Smooth muscle cell (in vitro differentiated cells): ENCODE results near the gene GFRA4. TPM values are rescaled to one million over a fixed set of nuclear protein-coding genes. Genes with fewer than 3 reads are reported as not detected.

Source experiments
- DNase-seq: peaks from one replicate; lab custom pipeline; 2025; ENCODE audit not compliant: unreplicated experiment; lab: John Stamatoyannopoulos, UW
- H2AFZ ChIP-seq: fragments of 200-600 bp; sonication (generic); 2 replicates; pipeline ENCODE4 v1.6.0; 2016; ENCODE audit warnings: antibody characterized with exemption, low read depth, mild to moderate bottlenecking
- H3F3A ChIP-seq: fragments of 200-600 bp; sonication (generic); 2 replicates; pipeline ENCODE4 v1.6.0; 2017; ENCODE audit warnings: antibody characterized with exemption, low read depth
- H3K27ac ChIP-seq: fragments of 200-600 bp; sonication (generic); 2 replicates; pipeline ENCODE4 v1.5.1; 2016; ENCODE audit warnings: low read depth, mild to moderate bottlenecking
- H3K27me3 ChIP-seq: fragments of 200-600 bp; sonication (generic); 2 replicates; pipeline ENCODE4 v1.6.1; 2016; ENCODE audit warnings: low read depth, mild to moderate bottlenecking
- H3K36me3 ChIP-seq: fragments of 200-600 bp; sonication (generic); 2 replicates; pipeline ENCODE4 v1.5.1; 2016; ENCODE audit warnings: low read depth
- H3K4me1 ChIP-seq: fragments of 200-600 bp; sonication (generic); 2 replicates; pipeline ENCODE4 v1.5.1; 2016; ENCODE audit warnings: low read depth
- H3K4me2 ChIP-seq: fragments of 200-600 bp; sonication (generic); 2 replicates; pipeline ENCODE4 v1.6.0; 2016; ENCODE audit warnings: mild to moderate bottlenecking
- H3K4me3 ChIP-seq: fragments of 200-600 bp; sonication (generic); 2 replicates; pipeline ENCODE4 v1.5.1; 2016; ENCODE audit warnings: mild to moderate bottlenecking
- H3K79me2 ChIP-seq: fragments of 200-600 bp; sonication (generic); 2 replicates; pipeline ENCODE4 v1.6.0; 2016; ENCODE audit warnings: low read depth, mild to moderate bottlenecking
- H3K9ac ChIP-seq: fragments of 200-600 bp; sonication (generic); 2 replicates; pipeline ENCODE4 v1.6.0; 2016; ENCODE audit warnings: low read depth
- H3K9me3 ChIP-seq: fragments of 200-600 bp; sonication (generic); replicated peaks from 2 replicates; pipeline ENCODE4 v1.5.1; 2016; ENCODE audit warnings: low read depth
- H4K20me1 ChIP-seq: fragments of 200-600 bp; sonication (generic); 2 replicates; pipeline ENCODE4 v1.6.0; 2016; ENCODE audit warnings: low read depth
- CTCF ChIP-seq: fragments of 200-600 bp; sonication (generic); IDR thresholded peaks from 2 replicates; pipeline ENCODE4 v1.5.1; 2017; ENCODE audit warnings: borderline replicate concordance, mild to moderate bottlenecking, antibody characterized with exemption; ENCODE audit not compliant: insufficient read depth, poor library complexity, severe bottlenecking
- WGBS: methylation state at CpG from one replicate; pipeline ENCODE4 v1.1.7; 2016; ENCODE audit warnings: low lambda C conversion rate; 5-methylcytosine and 5-hydroxymethylcytosine counted together
- polyA plus RNA-seq: library from polyadenylated mRNA; unstranded; fragments of >200 nt; fragmentation: Nextera tagmentation; extraction: Ambion mirVana; gene quantifications from 2 replicates; pipeline ENCODE4 v1.2.1, GENCODE V29; 2016
- total RNA-seq: library from RNA; depleted of rRNA; stranded (reverse); fragments of >200 nt; gene quantifications from 2 replicates; pipeline ENCODE4 v1.2.3, GENCODE V29; 2014

Gene GFRA4
- total and polyA plus RNA-seq, 2 experiments from 2014 or later = not detected

DNA sequence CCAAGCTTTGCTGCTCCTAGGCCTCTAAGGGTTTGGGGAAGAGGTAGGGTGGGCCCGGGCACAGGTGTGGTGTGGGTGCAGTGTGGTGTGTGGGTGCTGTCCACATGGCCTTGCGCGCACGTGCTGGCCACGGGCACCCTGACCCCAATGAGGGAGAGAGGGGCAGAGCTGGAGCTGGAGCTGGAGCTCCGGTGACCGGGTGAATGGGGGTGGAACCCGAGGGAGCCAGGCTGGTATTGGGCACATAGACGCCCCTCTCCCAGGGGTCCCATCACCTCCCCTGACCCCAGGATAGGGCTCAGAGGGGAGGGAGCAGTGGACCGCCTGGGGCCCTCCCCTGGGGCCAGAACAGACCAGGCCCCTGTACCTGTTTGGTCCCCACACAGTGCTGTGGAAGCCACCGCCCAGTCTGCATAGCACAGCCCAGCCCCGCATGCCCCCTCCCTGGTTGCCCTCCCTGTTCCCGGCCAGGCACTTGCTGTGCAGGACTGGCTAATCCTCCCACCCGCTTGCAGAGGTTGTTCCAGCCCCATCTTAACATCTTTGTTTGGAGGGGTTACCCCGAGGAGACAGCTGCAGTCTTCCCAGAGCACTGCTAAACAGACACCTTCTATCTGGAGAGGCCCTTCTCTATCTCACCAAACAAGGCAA is 17.6 kb upstream of the GFRA4 start:
- Histone ChIP-seq H3K4me1 (peaks cover 8% of the 10 kb centered on the region), H2AFZ (peak overlapping the region; percentile 59), H3K4me3 (peak overlapping the region; percentile 56), H3K9ac (no peak overlapping the region), H3F3A (no peaks in the 10 kb centered on the region), H3K27me3 (peaks cover 4% of the 10 kb centered on the region), H4K20me1 (no peaks in the 10 kb centered on the region), H3K4me2 (peak overlapping the region; percentile 90), H3K27ac (no peak overlapping the region), H3K36me3 (no peaks in the 10 kb centered on the region), H3K9me3 (no peaks in the 10 kb centered on the region), H3K79me2 (no peaks in the 10 kb centered on the region)
- DNase-seq = no peak
- 80% methylated on average over 10 of the region's 15 CpGs for WGBS
- no peak for TF ChIP-seq CTCF

DNA sequence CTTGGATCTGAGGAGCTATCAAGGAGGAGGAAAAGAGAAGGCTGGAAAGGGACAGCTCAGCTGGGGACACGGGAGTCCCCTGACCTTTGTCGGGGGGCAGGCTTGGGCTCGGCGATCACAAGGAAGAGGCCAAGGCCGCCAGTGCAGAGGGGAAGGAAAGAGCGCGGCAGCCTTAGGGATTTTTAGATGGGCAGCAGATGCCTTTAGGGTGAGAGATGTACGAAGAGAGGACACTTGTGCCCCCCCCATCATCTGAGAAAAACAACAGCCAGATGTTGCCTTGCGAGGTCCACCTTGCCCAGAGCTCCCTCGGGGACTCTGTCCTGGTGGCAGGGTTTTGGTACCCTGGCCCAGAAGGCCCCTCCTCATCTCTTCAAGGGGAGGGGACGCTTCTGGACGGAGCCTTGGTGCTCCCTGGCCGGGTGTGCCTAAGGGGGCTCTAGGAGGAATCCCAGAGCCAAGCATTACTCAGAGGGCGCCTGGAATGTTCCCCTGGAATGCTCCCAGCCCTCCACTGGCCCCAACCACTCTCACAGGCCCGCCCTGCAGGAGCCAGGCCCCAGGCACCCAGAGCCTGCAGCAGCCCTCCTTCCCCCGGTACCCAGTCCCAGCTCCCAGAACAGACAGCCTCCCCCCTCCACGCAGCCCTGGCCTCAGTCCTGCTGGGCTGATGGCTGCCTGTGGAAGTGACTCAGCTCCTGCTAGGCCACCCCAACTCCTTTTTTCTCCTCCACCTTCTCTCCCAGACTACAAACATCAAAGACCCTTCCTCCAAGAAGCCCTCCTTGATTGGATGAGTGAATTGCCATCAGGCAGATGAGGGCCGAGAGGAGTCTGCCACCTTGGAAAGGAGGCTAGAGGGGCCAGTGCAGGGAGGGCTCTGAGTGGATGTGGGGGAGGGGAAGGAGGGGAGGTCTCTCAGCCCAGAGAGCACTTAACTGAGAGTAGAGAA is 16.8 kb upstream of the GFRA4 start:
- Histone ChIP-seq H3K79me2 (no peaks in the 10 kb centered on the region), H3K9me3 (no peaks in the 10 kb centered on the region), H3K4me3 (no peak overlapping the region), H3K27me3 (peaks cover 4% of the 10 kb centered on the region), H3K27ac (no peak overlapping the region), H3K4me1 (peaks cover 8% of the 10 kb centered on the region), H4K20me1 (no peaks in the 10 kb centered on the region), H3F3A (no peaks in the 10 kb centered on the region), H3K4me2 (peak overlapping the region; percentile 90), H3K36me3 (no peaks in the 10 kb centered on the region), H2AFZ (no peak overlapping the region), H3K9ac (no peak overlapping the region)
- no peak for TF ChIP-seq CTCF
- DNase-seq = no peak
- WGBS = 59% methylated on average over 18 of the region's 18 CpGs

- Histone ChIP-seq H3K4me2 (no peak overlapping the region), H3K9me3 (no peaks in the 10 kb centered on the region), H3K4me3 (no peak overlapping the region), H2AFZ (no peak overlapping the region), H3F3A (no peaks in the 10 kb centered on the region), H3K79me2 (no peaks in the 10 kb centered on the region), H3K27ac (no peak overlapping the region), H3K9ac (no peak overlapping the region), H3K4me1 (peaks cover 8% of the 10 kb centered on the region), H3K36me3 (no peaks in the 10 kb centered on the region), H4K20me1 (no peaks in the 10 kb centered on the region), H3K27me3 (peaks cover 4% of the 10 kb centered on the region)
- no peak for DNase-seq
- TF ChIP-seq CTCF = no peak
- 91% methylated on average over 14 of the region's 14 CpGs for WGBS
Measured at GRCh38 chr20:3678856-3679720, 15.9 kb upstream of the GFRA4 start.
